Measurements from ENCODE around the gene NPPB. TPM values are rescaled to one million over a fixed set of nuclear protein-coding genes. Genes with fewer than 3 reads are reported as not detected.

NPPB gene
- total RNA-seq, 1 donor = 4.7 TPM

- TF ChIP-seq, protein P1, sequence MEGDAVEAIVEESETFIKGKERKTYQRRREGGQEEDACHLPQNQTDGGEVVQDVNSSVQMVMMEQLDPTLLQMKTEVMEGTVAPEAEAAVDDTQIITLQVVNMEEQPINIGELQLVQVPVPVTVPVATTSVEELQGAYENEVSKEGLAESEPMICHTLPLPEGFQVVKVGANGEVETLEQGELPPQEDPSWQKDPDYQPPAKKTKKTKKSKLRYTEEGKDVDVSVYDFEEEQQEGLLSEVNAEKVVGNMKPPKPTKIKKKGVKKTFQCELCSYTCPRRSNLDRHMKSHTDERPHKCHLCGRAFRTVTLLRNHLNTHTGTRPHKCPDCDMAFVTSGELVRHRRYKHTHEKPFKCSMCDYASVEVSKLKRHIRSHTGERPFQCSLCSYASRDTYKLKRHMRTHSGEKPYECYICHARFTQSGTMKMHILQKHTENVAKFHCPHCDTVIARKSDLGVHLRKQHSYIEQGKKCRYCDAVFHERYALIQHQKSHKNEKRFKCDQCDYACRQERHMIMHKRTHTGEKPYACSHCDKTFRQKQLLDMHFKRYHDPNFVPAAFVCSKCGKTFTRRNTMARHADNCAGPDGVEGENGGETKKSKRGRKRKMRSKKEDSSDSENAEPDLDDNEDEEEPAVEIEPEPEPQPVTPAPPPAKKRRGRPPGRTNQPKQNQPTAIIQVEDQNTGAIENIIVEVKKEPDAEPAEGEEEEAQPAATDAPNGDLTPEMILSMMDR (IDR thresholded peaks at IDR 0.05; ENCODE audit: insufficient read depth, low read depth, low read length) = no peak
- DNase-seq (ENCODE audit: low read depth) = no peak
- H3K4me3 ChIP-seq (ENCODE audit: low read depth, low read length) = no peak overlapping the region
These were observed 9.7 kb upstream of the NPPB start for GRCh38 chr1:11868331-11868980.

GRCh38 chr1:11862890-11863289 lies 4.1 kb upstream of the NPPB start:
- no peak overlapping the region for H3K4me3 ChIP-seq (ENCODE audit: low read depth, low read length)
- DNase-seq (ENCODE audit: low read depth) = no peak
- TF ChIP-seq, protein P1 (IDR thresholded peaks at IDR 0.05; ENCODE audit: insufficient read depth, low read depth, low read length) = no peak

DNA sequence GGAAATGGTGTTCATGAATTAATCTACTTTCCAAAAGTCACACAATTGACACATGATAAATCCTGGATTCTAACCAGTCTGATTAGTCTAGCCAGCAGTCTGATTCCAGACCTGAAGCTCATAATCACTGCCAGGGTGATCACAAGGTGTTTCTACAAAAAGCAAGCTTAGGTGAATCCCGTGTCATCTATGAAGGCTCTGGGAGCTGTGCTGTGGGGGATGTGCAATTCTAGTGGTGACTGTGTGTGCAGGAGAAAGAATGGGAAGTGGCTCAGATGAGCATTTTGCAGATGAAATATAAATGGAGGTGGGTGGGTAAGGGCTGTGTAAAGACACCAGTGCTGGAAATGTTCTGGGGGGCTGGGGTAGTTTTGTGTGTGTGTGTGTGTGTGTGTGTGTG lies 1.8 kb upstream of the NPPB start:
- TF ChIP-seq, protein P1 (IDR thresholded peaks at IDR 0.05; ENCODE audit: insufficient read depth, low read depth, low read length) = no peak
- no peak overlapping the region for H3K4me3 ChIP-seq (ENCODE audit: low read depth, low read length)
- DNase-seq (ENCODE audit: low read depth) = no peak

DNA sequence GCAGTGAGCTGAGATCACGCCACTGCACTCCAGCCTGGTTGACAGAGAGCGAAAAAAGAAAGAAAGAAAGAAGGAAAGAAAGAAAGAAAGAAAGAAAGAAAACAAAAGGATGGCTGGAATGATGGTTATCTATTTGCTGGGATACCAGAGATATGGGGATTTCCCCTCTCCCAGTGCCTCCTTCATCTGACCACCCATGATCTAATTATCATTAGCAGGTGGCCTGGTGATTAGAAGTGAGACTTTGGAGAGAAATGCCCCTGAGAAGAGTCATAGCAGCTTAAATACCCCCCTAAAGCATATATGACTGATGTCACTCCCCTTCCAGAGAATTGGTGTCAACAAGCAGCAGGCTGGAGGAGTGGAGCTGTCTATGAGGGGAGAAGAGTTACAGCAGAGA lies 1.3 kb upstream of the NPPB start:
- H3K4me3 ChIP-seq (ENCODE audit: low read depth, low read length) = no peak overlapping the region
- DNase-seq (ENCODE audit: low read depth) = no peak
- TF ChIP-seq, protein P1 (IDR thresholded peaks at IDR 0.05; ENCODE audit: insufficient read depth, low read depth, low read length) = no peak

DNA sequence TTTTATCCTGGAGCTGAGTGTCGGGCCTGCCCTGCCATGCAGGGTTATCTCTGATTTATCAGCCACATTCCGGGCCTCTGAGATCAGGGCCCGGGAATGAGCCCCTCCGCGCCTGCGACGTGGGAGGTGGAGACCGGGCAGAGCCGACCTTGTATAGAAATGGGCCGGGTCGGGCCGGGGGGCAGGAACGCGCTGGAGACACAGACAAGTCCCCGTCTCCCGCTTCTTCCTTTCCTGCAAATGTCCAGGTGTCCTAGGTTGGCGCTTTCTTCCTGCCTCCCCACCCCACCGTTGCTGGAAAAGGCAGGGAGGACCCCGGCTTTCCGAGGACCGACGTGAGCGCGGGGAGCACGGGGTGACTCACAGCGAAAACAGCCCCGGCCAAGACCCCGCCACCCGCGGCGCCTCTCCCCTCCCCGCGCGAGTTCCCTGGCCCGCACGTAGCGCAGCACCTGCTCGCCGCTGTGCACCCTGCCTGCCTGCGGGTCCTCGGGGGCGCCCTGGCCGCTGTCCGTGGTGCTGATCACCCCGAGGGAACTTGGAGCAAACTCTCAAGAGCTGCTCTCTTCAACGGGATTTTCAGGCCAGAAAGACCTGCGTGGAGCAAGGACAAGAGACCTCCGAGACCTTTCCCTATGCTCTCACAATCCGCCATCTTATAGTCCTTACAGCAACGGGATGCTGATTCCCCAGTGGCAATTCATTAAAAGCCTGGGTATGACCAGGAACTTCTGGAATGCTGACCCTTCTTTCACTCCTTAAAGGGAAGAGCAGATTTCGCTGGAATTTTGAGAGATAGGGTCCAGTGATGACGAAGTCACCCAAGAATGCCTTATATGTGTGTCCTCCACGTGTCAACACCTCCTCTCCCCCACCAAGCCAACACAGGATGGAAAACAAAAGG lies 475 bp upstream of the NPPB start:
- peak; percentile 72 for DNase-seq (ENCODE audit: low read depth)
- TF ChIP-seq, protein P1 (IDR thresholded peaks at IDR 0.05; ENCODE audit: insufficient read depth, low read depth, low read length) = peak; percentile 44
- no peak overlapping the region for H3K4me3 ChIP-seq (ENCODE audit: low read depth, low read length)

- TF ChIP-seq, protein P1 (IDR thresholded peaks at IDR 0.05; ENCODE audit: insufficient read depth, low read depth, low read length) = no peak
- no peak overlapping the region for H3K4me3 ChIP-seq (ENCODE audit: low read depth, low read length)
- no peak for DNase-seq (ENCODE audit: low read depth)
These were observed 587 bp downstream of the NPPB start for GRCh38 chr1:11858158-11858557.

Measured in fibroblast of villous mesenchyme (primary cell).